ENCODE results near the gene SIRT4.
A peak's percentile ranks its signal among the peaks of the same experiment; 100 is the strongest.
"Not testable (repeated sequence)": the region's sequence is repeated elsewhere in the genome, so short reads cannot be mapped to it uniquely, and the experiment has no call there.

Gene SIRT4

GRCh38 chr12:120301962-120302815, at the start of gene SIRT4:
Gene SIRT4, plus strand, starts transcription at chr12:120302321. Its CDS starts 1,241 bp downstream, at chr12:120303562.
- peak; percentile 86 for DNase-seq (ENCODE audit: low spot score)

GRCh38 chr12:120253313-120253712, 48.8 kb upstream of the SIRT4 start:
- not testable (repeated sequence) for DNase-seq (ENCODE audit: low spot score)

GRCh38 chr12:120254809-120255208, 47.3 kb upstream of the SIRT4 start:
- no peak for DNase-seq (ENCODE audit: low spot score)

GRCh38 chr12:120257041-120257821, 44.9 kb upstream of the SIRT4 start:
- DNase-seq (ENCODE audit: low spot score), result no peak

GRCh38 chr12:120258323-120258896, 43.7 kb upstream of the SIRT4 start:
- no peak for DNase-seq (ENCODE audit: low spot score)

- no peak for DNase-seq (ENCODE audit: low spot score)
Observed at GRCh38 chr12:120259418-120260202, 42.5 kb upstream of the SIRT4 start.

- no peak for DNase-seq (ENCODE audit: low spot score)
Observed at GRCh38 chr12:120260607-120261006, 41.5 kb upstream of the SIRT4 start.

GRCh38 chr12:120261951-120262851, 39.9 kb upstream of the SIRT4 start:
- no peak for DNase-seq (ENCODE audit: low spot score)

GRCh38 chr12:120262852-120263747, 39.0 kb upstream of the SIRT4 start:
- no peak for DNase-seq (ENCODE audit: low spot score)

- no peak for DNase-seq (ENCODE audit: low spot score)
Observed at GRCh38 chr12:120263748-120264085, 38.4 kb upstream of the SIRT4 start.

GRCh38 chr12:120264086-120264903, 37.8 kb upstream of the SIRT4 start:
- no peak for DNase-seq (ENCODE audit: low spot score)

GRCh38 chr12:120264904-120265472, 37.1 kb upstream of the SIRT4 start:
- DNase-seq (ENCODE audit: low spot score), result no peak

GRCh38 chr12:120265473-120266179, 36.5 kb upstream of the SIRT4 start, which contains the start of gene PXN:
Gene PXN, minus strand, starts transcription at chr12:120265730. Its CDS starts 101 bp downstream, at chr12:120265629.
- peak; percentile 93 for DNase-seq (ENCODE audit: low spot score)

- no peak for DNase-seq (ENCODE audit: low spot score)
Observed at GRCh38 chr12:120266180-120266870, 35.8 kb upstream of the SIRT4 start.

GRCh38 chr12:120267736-120268135, 34.4 kb upstream of the SIRT4 start:
- DNase-seq (ENCODE audit: low spot score), result no peak

GRCh38 chr12:120276734-120277133, 25.4 kb upstream of the SIRT4 start:
- DNase-seq (ENCODE audit: low spot score), result no peak
